K562 (cell line): ENCODE measurements around the gene PCNX4. TPM values are rescaled to one million over a fixed set of nuclear protein-coding genes. Genes with fewer than 3 reads are reported as not detected.

Experiments
- ATAC-seq: fragments of 200-7000 bp; cut with Tn5 transposase; 3 replicates; pipeline ENCODE4 v1.9.1; 2020; ENCODE audit warnings: moderate library complexity
- BruUV-seq: library from RNA; stranded (reverse); fragments of 400-500 nt; replicated peaks from 2 replicates; lab custom pipeline; 2021; lab: Mats Ljungman, UMichigan
- CTCF ChIA-PET: fragments of 300-600 bp; formaldehyde crosslinking; extraction: SDS; loops from one replicate; lab custom pipeline; 2021; ENCODE audit warnings: low intra/inter-chr PET ratio; lab: Yijun Ruan, JAX
- POLR2A ChIA-PET: fragments of 300-600, 350-650 bp; sonication (Branson Sonifier 250); formaldehyde crosslinking; extraction: SDS; loops from one replicate; lab custom pipeline; 2021; ENCODE audit warnings: antibody characterized with exemption, inconsistent platforms; lab: Yijun Ruan, JAX
- DNase-seq, 4 experiments: peaks; one replicate each; pipeline versions ENCODE4 v3.0.0 to v3.0.0-alpha.2; 2011 to 2018; ENCODE audit warnings: low spot score in 3 of 4, mixed read lengths in 3 of 4; ENCODE audit errors: extremely low read depth in 1 of 4
- FAIRE-seq: peaks from 2 replicates; lab custom pipeline; 2011; peaks lifted over from hg19 to GRCh38; lab: Jason Lieb, UNC
- H2AFZ ChIP-seq: 2 replicates; pipeline ENCODE4 v1.6.0; 2011; ENCODE audit warnings: low read depth, low read length, control low read depth, inconsistent platforms
- H3K27ac ChIP-seq: fragments of 200-600 bp; 3 replicates; pipeline ENCODE4 v1.8.0; 2011; ENCODE audit warnings: low read depth, mild to moderate bottlenecking, control low read depth, inconsistent platforms, low read length, moderate library complexity, mixed read lengths; ENCODE audit errors: extremely low read depth
- H3K27me3 ChIP-seq, 2 experiments: fragments of 300-600 bp in 1 of 2; 2 replicates in 1 of 2; 3 replicates in 1 of 2; pipeline versions ENCODE4 v1.6.0 to v1.8.0; 2011; ENCODE audit warnings: inconsistent platforms in 2 of 2, low read length in 2 of 2, mild to moderate bottlenecking in 1 of 2, mixed read lengths in 1 of 2, moderate library complexity in 1 of 2; ENCODE audit not compliant: control insufficient read depth in 2 of 2, insufficient read depth in 2 of 2
- H3K36me3 ChIP-seq: fragments of 300-600 bp; 3 replicates; pipeline ENCODE4 v1.8.0; 2011; ENCODE audit warnings: mild to moderate bottlenecking, low read length, inconsistent platforms; ENCODE audit not compliant: control insufficient read depth, insufficient read depth
- H3K4me1 ChIP-seq, 2 experiments: fragments of 200-600 bp in 1 of 2; replicated peaks in 1 of 2; 2 replicates in 1 of 2; 3 replicates in 1 of 2; pipeline versions ENCODE4 v1.5.1 to v1.8.0; 2011; ENCODE audit warnings: inconsistent platforms in 2 of 2, low read length in 2 of 2, mild to moderate bottlenecking in 1 of 2, mixed read lengths in 1 of 2, moderate library complexity in 1 of 2; ENCODE audit not compliant: control insufficient read depth in 2 of 2, insufficient read depth in 2 of 2
- H3K4me2 ChIP-seq: 2 replicates; pipeline ENCODE4 v1.6.1; 2011; ENCODE audit warnings: low read length, control low read depth, inconsistent platforms, mixed read lengths; ENCODE audit not compliant: insufficient read depth
- H3K4me3 ChIP-seq: fragments of 200-600 bp; sonication (generic), shearing (Covaris generic); 2 replicates; pipeline ENCODE4 v1.5.1; 2016; ENCODE audit warnings: control low read depth, inconsistent platforms
- H3K79me2 ChIP-seq: fragments of 200-600 bp; 3 replicates; pipeline ENCODE4 v1.8.0; 2011; ENCODE audit warnings: low read length, inconsistent platforms; ENCODE audit not compliant: control insufficient read depth, insufficient read depth
- H3K9ac ChIP-seq, 2 experiments: 2 replicates each; pipeline versions ENCODE4 v1.6.0 to v1.6.1; 2011; ENCODE audit warnings: low read depth in 2 of 2, low read length in 2 of 2, control low read depth in 1 of 2, inconsistent platforms in 1 of 2, mild to moderate bottlenecking in 1 of 2, mixed read lengths in 1 of 2; ENCODE audit not compliant: insufficient read depth in 1 of 2
- H3K9me1 ChIP-seq: one replicate; pipeline ENCODE4 v1.6.0; 2011; ENCODE audit warnings: inconsistent platforms, mild to moderate bottlenecking, low read length, moderate library complexity; ENCODE audit not compliant: control insufficient read depth, insufficient read depth
- H3K9me3 ChIP-seq: replicated peaks from 2 replicates; pipeline ENCODE4 v1.5.1; 2011; ENCODE audit warnings: low read depth, low read length, inconsistent platforms; ENCODE audit not compliant: control insufficient read depth, insufficient read depth
- H4K20me1 ChIP-seq: replicated peaks from 2 replicates; pipeline ENCODE4 v1.6.1; 2011; ENCODE audit warnings: low read length, inconsistent platforms, mixed read lengths; ENCODE audit not compliant: control insufficient read depth, insufficient read depth
- GATAD2A ChIP-seq: fragments of 450-650 bp; IDR thresholded peaks from 2 replicates; pipeline ENCODE4 v1.6.1; 2017
- NELFE ChIP-seq: IDR thresholded peaks from 2 replicates; pipeline ENCODE4 v1.6.1; 2011; ENCODE audit warnings: mild to moderate bottlenecking; ENCODE audit not compliant: insufficient read depth, insufficient read length
- YBX1 ChIP-seq: fragments of 450-650 bp; IDR thresholded peaks from 2 replicates; pipeline ENCODE4 v1.7.1; 2016; ENCODE audit warnings: mild to moderate bottlenecking
- ZEB2 ChIP-seq: fragments of 450-650 bp; IDR thresholded peaks from 2 replicates; pipeline ENCODE4 v1.6.1; 2016
- in situ Hi-C: fragments of 300-500 bp; cut with MboI; formaldehyde crosslinking; loops from 4 replicates; pipeline ENCODE4 v1.15.0; 2018; ENCODE audit warnings: inconsistent platforms, mixed read lengths
- intact Hi-C: fragments of 100-400 bp; cut with micrococcal nuclease; formaldehyde crosslinking; loops from 2 replicates; pipeline ENCODE4 v1.14.2; 2022
- polyA plus RNA-seq, 8 experiments: library from polyadenylated mRNA; depleted of rRNA in 4 of 8; stranded (reverse) in 5 of 8; unstranded in 3 of 8; fragments of >200 nt; fragmentation: Nextera tagmentation in 2 of 8; fragmentation: Illumina TruSeq in 1 of 8; extraction: Ambion mirVana in 2 of 8; extraction: Trizol in 1 of 8; gene quantifications; 2 replicates each; pipeline versions ENCODE4 v1.2.1 to v1.2.3, GENCODE V29; 2011 to 2014; ENCODE audit warnings: inconsistent platforms in 1 of 8, missing spikeins in 1 of 8
- total RNA-seq, 7 experiments: library from RNA; depleted of rRNA in 6 of 7; stranded (reverse); fragments of >200 nt in 6 of 7; fragmentation: Illumina TruSeq in 2 of 7; extraction: Trizol in 2 of 7; gene quantifications; 2 replicates each; pipeline versions ENCODE4 v1.2.1 to v1.2.3, GENCODE V29; 2011 to 2021; ENCODE audit warnings: low replicate concordance in 1 of 7
- TF ChIP-seq, protein P1 (sequence below): fragments of 450-650 bp; IDR thresholded peaks from 2 replicates; pipeline ENCODE4 v1.6.1; 2018; ENCODE audit not compliant: partially characterized antibody

The PCNX4 gene
- total and polyA plus RNA-seq, 9 of the 15 experiments (the other 6 are each of a cell fraction or from before 2014, with no cell fraction given), result 10.0 to 41.2 (median 22.4) TPM

- no peak for FAIRE-seq
- Histone ChIP-seq H3K9me3 (no peaks in the 10 kb centered on the region; the same call in 1 of the 2 replicates), H2AFZ (no peak overlapping the region), H3K27me3 (no peaks in the 10 kb centered on the region)
- intact Hi-C loops, result no loop called here
- CTCF ChIA-PET, result interaction anchor here (0.6 kb wide), 1 partner anchor 1743 kb away, joined by 3 read pairs; no protein-coding TSS in a partner anchor
- BruUV-seq, result no TSS peak
- no peak for TF ChIP-seq NELFE
- no peak for TF ChIP-seq GATAD2A
- TF ChIP-seq ZEB2, result no peak
- no peak for TF ChIP-seq YBX1
- TF ChIP-seq, protein P1, sequence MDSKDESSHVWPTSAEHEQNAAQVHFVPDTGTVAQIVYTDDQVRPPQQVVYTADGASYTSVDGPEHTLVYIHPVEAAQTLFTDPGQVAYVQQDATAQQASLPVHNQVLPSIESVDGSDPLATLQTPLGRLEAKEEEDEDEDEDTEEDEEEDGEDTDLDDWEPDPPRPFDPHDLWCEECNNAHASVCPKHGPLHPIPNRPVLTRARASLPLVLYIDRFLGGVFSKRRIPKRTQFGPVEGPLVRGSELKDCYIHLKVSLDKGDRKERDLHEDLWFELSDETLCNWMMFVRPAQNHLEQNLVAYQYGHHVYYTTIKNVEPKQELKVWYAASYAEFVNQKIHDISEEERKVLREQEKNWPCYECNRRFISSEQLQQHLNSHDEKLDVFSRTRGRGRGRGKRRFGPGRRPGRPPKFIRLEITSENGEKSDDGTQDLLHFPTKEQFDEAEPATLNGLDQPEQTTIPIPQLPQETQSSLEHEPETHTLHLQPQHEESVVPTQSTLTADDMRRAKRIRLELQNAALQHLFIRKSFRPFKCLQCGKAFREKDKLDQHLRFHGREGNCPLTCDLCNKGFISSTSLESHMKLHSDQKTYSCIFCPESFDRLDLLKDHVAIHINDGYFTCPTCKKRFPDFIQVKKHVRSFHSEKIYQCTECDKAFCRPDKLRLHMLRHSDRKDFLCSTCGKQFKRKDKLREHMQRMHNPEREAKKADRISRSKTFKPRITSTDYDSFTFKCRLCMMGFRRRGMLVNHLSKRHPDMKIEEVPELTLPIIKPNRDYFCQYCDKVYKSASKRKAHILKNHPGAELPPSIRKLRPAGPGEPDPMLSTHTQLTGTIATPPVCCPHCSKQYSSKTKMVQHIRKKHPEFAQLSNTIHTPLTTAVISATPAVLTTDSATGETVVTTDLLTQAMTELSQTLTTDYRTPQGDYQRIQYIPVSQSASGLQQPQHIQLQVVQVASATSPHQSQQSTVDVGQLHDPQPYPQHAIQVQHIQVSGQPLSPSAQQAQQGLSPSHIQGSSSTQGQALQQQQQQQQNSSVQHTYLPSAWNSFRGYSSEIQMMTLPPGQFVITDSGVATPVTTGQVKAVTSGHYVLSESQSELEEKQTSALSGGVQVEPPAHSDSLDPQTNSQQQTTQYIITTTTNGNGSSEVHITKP, result peak; percentile 37
- TF ChIP-seq, all 486 proteins: peak for 1
- H3K27ac ChIP-seq, result no peak overlapping the region
- no peaks in the 10 kb centered on the region for H3K9me1 ChIP-seq
- no peak overlapping the region for H3K4me3 ChIP-seq
- peaks cover 0 to 22% of the 10 kb centered on the region in 2 experiments; a peak in 3 of 5 replicates for H3K4me1 ChIP-seq
- no peak overlapping the region; the same call in 1 of the 2 replicates for H3K4me2 ChIP-seq
- no peaks in the 10 kb centered on the region for H4K20me1 ChIP-seq
- H3K79me2 ChIP-seq, result peaks cover 79% of the 10 kb centered on the region
- in situ Hi-C loops, result no loop called here
- no peak for DNase-seq
- H3K9ac ChIP-seq, result no peak overlapping the region
- ATAC-seq, result no peak
- H3K36me3 ChIP-seq, result peaks cover 19% of the 10 kb centered on the region; the same call in 2 of the 3 replicates
- POLR2A ChIA-PET, result no interaction called here
These were observed 3.5 kb downstream of the PCNX4 start for GRCh38 chr14:60095231-60095630.
